Measurements from ENCODE around the gene CSMD2.

DNA sequence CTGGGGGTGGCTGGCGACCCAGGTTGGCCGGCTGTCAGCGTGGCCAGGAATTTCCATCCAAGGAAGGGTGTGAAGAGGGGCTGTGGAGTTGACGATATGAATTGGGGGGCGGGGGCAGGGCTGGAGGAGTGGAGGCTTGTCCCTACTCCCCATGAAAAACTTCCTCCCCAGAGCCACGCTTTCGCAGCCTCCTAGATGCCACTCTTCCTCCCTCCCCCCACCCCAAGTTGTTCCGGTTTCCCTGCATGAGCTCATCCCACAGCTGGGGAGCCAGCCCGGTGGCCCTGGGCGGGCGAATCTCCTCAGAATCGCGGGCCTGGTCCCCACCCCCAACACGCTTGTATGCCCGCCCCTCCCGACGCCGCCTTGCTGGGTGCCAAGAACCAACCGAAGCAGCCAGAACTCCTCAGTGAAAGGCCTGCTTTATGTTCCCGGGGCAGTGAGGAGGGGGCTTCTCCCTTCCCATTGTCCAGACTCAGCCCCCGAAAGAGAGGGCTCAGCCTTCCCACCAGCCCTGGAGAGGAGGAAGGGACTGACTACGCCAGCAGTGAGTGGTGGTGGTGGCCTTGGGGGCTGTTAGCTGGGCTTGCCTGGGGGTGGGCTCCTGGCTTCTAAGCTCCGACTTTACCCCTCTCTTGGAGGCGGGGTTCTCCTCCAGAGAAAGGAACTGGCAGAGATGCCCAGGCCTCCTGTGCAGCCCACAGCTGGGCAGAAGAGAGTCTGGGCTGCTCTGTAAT, 1.8 kb upstream of the CSMD2 start:
- TF ChIP-seq RELA (CRISPR knock-in tag; IDR thresholded peaks at IDR 0.05; ENCODE audit: borderline replicate concordance) = no peak
- TF ChIP-seq CTCF (IDR thresholded peaks at IDR 0.05) = no peak
- TF ChIP-seq E2F4 (CRISPR knock-in tag; IDR thresholded peaks at IDR 0.05; ENCODE audit: borderline replicate concordance, low read depth) = no peak
- TF ChIP-seq, protein P1, sequence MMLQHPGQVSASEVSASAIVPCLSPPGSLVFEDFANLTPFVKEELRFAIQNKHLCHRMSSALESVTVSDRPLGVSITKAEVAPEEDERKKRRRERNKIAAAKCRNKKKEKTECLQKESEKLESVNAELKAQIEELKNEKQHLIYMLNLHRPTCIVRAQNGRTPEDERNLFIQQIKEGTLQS (CRISPR knock-in tag; conservative IDR thresholded peaks at IDR 0.05) = no peak
- TF ChIP-seq, protein P2, sequence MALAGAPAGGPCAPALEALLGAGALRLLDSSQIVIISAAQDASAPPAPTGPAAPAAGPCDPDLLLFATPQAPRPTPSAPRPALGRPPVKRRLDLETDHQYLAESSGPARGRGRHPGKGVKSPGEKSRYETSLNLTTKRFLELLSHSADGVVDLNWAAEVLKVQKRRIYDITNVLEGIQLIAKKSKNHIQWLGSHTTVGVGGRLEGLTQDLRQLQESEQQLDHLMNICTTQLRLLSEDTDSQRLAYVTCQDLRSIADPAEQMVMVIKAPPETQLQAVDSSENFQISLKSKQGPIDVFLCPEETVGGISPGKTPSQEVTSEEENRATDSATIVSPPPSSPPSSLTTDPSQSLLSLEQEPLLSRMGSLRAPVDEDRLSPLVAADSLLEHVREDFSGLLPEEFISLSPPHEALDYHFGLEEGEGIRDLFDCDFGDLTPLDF (CRISPR knock-in tag; IDR thresholded peaks at IDR 0.05) = no peak
- no peak for TF ChIP-seq TEAD4 (CRISPR knock-in tag; IDR thresholded peaks at IDR 0.05)
- no peak for TF ChIP-seq NFYB (CRISPR knock-in tag; conservative IDR thresholded peaks at IDR 0.05; ENCODE audit: low read depth)
- TF ChIP-seq, protein P3, sequence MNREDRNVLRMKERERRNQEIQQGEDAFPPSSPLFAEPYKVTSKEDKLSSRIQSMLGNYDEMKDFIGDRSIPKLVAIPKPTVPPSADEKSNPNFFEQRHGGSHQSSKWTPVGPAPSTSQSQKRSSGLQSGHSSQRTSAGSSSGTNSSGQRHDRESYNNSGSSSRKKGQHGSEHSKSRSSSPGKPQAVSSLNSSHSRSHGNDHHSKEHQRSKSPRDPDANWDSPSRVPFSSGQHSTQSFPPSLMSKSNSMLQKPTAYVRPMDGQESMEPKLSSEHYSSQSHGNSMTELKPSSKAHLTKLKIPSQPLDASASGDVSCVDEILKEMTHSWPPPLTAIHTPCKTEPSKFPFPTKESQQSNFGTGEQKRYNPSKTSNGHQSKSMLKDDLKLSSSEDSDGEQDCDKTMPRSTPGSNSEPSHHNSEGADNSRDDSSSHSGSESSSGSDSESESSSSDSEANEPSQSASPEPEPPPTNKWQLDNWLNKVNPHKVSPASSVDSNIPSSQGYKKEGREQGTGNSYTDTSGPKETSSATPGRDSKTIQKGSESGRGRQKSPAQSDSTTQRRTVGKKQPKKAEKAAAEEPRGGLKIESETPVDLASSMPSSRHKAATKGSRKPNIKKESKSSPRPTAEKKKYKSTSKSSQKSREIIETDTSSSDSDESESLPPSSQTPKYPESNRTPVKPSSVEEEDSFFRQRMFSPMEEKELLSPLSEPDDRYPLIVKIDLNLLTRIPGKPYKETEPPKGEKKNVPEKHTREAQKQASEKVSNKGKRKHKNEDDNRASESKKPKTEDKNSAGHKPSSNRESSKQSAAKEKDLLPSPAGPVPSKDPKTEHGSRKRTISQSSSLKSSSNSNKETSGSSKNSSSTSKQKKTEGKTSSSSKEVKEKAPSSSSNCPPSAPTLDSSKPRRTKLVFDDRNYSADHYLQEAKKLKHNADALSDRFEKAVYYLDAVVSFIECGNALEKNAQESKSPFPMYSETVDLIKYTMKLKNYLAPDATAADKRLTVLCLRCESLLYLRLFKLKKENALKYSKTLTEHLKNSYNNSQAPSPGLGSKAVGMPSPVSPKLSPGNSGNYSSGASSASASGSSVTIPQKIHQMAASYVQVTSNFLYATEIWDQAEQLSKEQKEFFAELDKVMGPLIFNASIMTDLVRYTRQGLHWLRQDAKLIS (CRISPR knock-in tag; IDR thresholded peaks at IDR 0.05; ENCODE audit: borderline replicate concordance) = no peak
- 0 out of 2 replicates have a peak, but pooled peaks have one; percentile 39 for TF ChIP-seq SMAD3 (CRISPR knock-in tag; IDR thresholded peaks at IDR 0.05; ENCODE audit: borderline replicate concordance)
- no peak for TF ChIP-seq ELF4 (CRISPR knock-in tag; IDR thresholded peaks at IDR 0.05; ENCODE audit: low read depth)
- no peak for TF ChIP-seq NR2C2 (CRISPR knock-in tag; IDR thresholded peaks at IDR 0.05)
- no peak for TF ChIP-seq IRF2 (CRISPR knock-in tag; IDR thresholded peaks at IDR 0.05; ENCODE audit: borderline replicate concordance, low read depth)

All from WTC11 (cell line).